RKO (cell line): Measurements from ENCODE around the gene CSGALNACT2.

Experiments used
- DNase-seq: peaks from one replicate; pipeline ENCODE4 v3.0.0-alpha.2; 2016; ENCODE audit warnings: low spot score

The CSGALNACT2 gene

DNA sequence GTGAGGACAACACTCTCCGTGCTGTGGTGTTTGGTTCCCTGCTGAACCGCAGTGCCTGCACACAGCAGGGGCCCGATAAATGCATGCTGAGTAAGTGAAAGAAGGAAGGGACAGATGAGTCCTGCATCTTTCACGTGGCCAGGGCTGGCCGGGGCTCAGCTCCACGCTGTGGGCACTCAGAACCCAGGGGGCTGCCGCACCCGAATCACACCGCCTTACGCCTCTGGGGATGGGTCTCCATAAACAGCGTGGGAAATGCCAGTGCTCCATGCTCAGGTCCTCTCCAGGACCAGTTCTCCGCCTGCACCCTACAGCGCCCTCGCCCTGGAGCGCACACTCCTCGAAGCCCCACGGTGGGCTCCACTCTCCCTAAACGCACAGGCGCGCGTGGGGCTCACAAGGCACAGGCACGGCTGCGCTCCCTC is 90.5 kb downstream of the CSGALNACT2 start:
- DNase-seq, result no peak

- no peak for DNase-seq
These were observed 91.2 kb downstream of the CSGALNACT2 start for GRCh38 chr10:43229208-43230061.

GRCh38 chr10:43230101-43230908 is 92.1 kb downstream of the CSGALNACT2 start:
- DNase-seq, result no peak

GRCh38 chr10:43230909-43231522 is 92.8 kb downstream of the CSGALNACT2 start:
- no peak for DNase-seq

DNA sequence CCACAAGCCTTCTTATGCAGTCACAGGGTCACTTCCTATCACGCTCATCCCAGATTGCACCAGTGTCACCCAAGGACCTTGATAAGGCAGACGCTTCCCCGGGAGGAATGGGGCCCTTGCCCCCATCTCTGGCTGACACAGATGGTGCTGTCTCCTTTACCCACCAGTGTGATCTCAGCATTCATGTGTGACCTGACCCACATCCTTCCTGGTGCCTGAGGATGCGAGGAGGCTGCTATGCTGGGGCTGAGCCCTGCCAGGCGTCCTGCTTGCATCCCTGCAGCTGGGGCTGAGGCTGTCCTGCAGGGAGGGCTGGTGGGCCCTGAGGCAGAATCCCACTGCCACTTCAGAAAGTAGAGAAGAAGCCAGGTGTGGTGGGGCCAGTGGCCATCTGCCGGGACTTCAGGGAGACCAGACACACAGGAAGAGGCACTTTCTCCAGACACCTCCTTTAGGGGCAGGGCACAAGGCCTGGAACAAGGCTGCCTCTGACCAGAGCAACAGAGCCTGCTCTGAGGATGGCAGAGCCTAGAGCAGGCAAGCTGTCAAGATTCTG is 93.4 kb downstream of the CSGALNACT2 start:
- no peak for DNase-seq

DNA sequence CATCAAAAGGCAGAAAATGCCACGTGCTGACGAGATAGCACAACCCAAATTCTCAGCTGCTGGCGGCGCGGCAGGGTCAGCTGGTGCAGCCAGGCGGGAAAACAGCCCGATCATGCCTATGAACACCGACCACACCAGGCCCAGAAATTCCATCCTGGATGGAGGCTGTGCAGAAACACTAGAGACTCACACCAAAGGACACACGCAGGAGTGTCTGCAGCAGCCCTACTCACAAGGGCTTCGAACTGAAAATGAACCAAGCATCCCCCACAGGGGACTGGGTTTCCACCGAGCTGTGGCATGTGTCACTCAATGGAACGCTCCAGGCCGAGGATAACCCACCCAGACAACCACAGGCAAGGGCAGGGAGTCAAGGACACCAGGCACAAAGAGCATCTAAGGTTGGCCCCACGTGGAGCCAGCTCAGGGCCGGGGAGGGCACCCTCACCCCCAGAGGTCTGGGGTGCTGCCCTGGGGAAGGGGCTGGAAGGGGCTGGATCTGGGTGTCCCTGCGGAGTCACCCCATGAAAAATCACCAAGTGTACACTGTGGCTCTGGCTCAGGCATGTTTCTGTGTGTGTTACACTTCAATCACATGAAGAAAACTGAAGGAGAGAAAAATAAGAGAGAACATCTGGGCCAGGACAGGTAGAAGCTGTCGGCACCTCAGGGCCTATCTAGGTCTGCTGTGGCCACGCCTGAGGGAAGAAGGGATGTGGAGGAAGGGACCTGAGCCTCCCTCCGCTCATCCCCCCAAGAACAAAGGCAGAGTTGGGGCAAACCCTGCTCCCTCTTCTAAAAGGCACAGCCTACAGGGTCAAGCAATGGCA is 95.6 kb downstream of the CSGALNACT2 start:
- no peak for DNase-seq

- DNase-seq, result no peak
These were observed 96.3 kb downstream of the CSGALNACT2 start for GRCh38 chr10:43234471-43235041.
